Muscle of leg (tissue), 16 donors: ENCODE results near the gene NRTN. TPM values are rescaled to one million over a fixed set of nuclear protein-coding genes. Genes with fewer than 3 reads are reported as not detected.

ENCODE experiments used
- DNase-seq: peaks from one replicate; pipeline ENCODE4 v3.0.0; 2013
- H3K27ac ChIP-seq: one replicate; pipeline ENCODE4 v1.5.1; 2013; ENCODE audit warnings: mild to moderate bottlenecking, low read length, control low read depth
- H3K27me3 ChIP-seq: one replicate; pipeline ENCODE4 v1.6.1; 2013; ENCODE audit warnings: low read length; ENCODE audit not compliant: control insufficient read depth, insufficient read depth
- H3K36me3 ChIP-seq: one replicate; pipeline ENCODE4 v1.6.1; 2013; ENCODE audit warnings: low read length; ENCODE audit not compliant: control insufficient read depth, insufficient read depth
- H3K4me1 ChIP-seq: one replicate; pipeline ENCODE4 v1.6.1; 2013; ENCODE audit warnings: low read length; ENCODE audit not compliant: control insufficient read depth, insufficient read depth
- H3K4me3 ChIP-seq: one replicate; pipeline ENCODE4 v1.5.1; 2013; ENCODE audit warnings: low read length, control low read depth
- H3K9me3 ChIP-seq: replicated peaks from 2 replicates; pipeline ENCODE4 v1.6.1; 2013; ENCODE audit warnings: low read depth, low read length; ENCODE audit not compliant: control insufficient read depth
- WGBS: methylation state at CpG from one replicate; pipeline ENCODE4 v1.1.5; 2013; ENCODE audit warnings: missing lambda C conversion rate; ENCODE audit not compliant: insufficient coverage; 5-methylcytosine and 5-hydroxymethylcytosine counted together
- long read RNA-seq, 11 donors: transcript quantifications; one replicate each; lab custom pipeline, GENCODE V29; 2026
- polyA plus RNA-seq, 8 donors: library from polyadenylated mRNA; unstranded; fragments of 120-200 nt; gene quantifications; one replicate each; pipeline versions ENCODE4 v1.2.1 to v1.2.3, GENCODE V29; 2013; ENCODE audit warnings: inconsistent platforms in 1 of 8, low replicate concordance in 1 of 8; ENCODE audit not compliant: insufficient read length in 8 of 8, insufficient read depth in 1 of 8
- total RNA-seq: library from RNA; stranded (reverse); fragments of 120-200 nt; gene quantifications from one replicate; pipeline ENCODE4 v1.2.4, GENCODE V29; 2013

The NRTN gene
- total RNA-seq (0.44 TPM), polyA plus RNA-seq (1 to 10 TPM in 2 of 8 donors, under 1 TPM in 6; 0.17 to 1.5 (median 0.37) TPM)
- long read RNA-seq, donor 1: 0 reads
- long read RNA-seq, donor 2: 0 reads
- long read RNA-seq, donor 3: 0 reads
- long read RNA-seq, donor 4: 0 reads
- long read RNA-seq, donor 5: 0 reads
- long read RNA-seq, donor 6: 0 reads
- long read RNA-seq, donor 7: 0 reads
- long read RNA-seq, donor 8: 0 reads
- long read RNA-seq, donor 9: 0 reads
- long read RNA-seq, donor 10: 0 reads
- long read RNA-seq, donor 11: 0 reads

- Histone ChIP-seq H3K9me3 (no peaks in the 10 kb centered on the region), H3K4me1 (peaks cover 35% of the 10 kb centered on the region), H3K27me3 (peaks cover 47% of the 10 kb centered on the region), H3K36me3 (no peaks in the 10 kb centered on the region), H3K27ac (no peak within 1 kb of the TSS), H3K4me3 (peak within 1 kb of the TSS; percentile 34)
- DNase-seq: peak; percentile 39
- WGBS: under 1% methylated on average over 80 of the region's 107 CpGs
These were observed at the start of gene NRTN for GRCh38 chr19:5804516-5805461. Gene NRTN, plus strand, starts transcription at chr19:5805067. Its CDS starts 19,099 bp downstream, at chr19:5824166.

GRCh38 chr19:5762608-5763217, 42.2 kb upstream of the NRTN start:
- H3K27ac ChIP-seq: no peak overlapping the region
- no peak overlapping the region for H3K4me3 ChIP-seq
- 92% methylated on average over 2 of the region's 5 CpGs for WGBS
- DNase-seq: no peak
- no peaks in the 10 kb centered on the region for H3K36me3 ChIP-seq
- no peaks in the 10 kb centered on the region for H3K9me3 ChIP-seq
- no peaks in the 10 kb centered on the region for H3K4me1 ChIP-seq
- no peaks in the 10 kb centered on the region for H3K27me3 ChIP-seq

- Histone ChIP-seq H3K27me3 (no peaks in the 10 kb centered on the region), H3K4me1 (no peaks in the 10 kb centered on the region), H3K9me3 (no peaks in the 10 kb centered on the region), H3K4me3 (no peak overlapping the region), H3K27ac (no peak overlapping the region), H3K36me3 (no peaks in the 10 kb centered on the region)
- 96% methylated on average over 3 of the region's 3 CpGs for WGBS
- no peak for DNase-seq
These were observed 39.6 kb upstream of the NRTN start for GRCh38 chr19:5765220-5765619.

- H3K36me3 ChIP-seq: no peaks in the 10 kb centered on the region
- WGBS: 82% methylated on average over 3 of the region's 10 CpGs
- no peak for DNase-seq
- no peaks in the 10 kb centered on the region for H3K4me1 ChIP-seq
- H3K27ac ChIP-seq: no peak overlapping the region
- H3K27me3 ChIP-seq: no peaks in the 10 kb centered on the region
- H3K4me3 ChIP-seq: no peak overlapping the region
- H3K9me3 ChIP-seq: no peaks in the 10 kb centered on the region
These were observed 36.9 kb upstream of the NRTN start for GRCh38 chr19:5767949-5768348.

GRCh38 chr19:5772416-5772815, 32.5 kb upstream of the NRTN start:
- H3K4me3 ChIP-seq: no peak overlapping the region
- no peak for DNase-seq
- H3K9me3 ChIP-seq: no peaks in the 10 kb centered on the region
- no peaks in the 10 kb centered on the region for H3K27me3 ChIP-seq
- 89% methylated on average over 12 of the region's 19 CpGs for WGBS
- no peak overlapping the region for H3K27ac ChIP-seq
- no peaks in the 10 kb centered on the region for H3K36me3 ChIP-seq
- no peaks in the 10 kb centered on the region for H3K4me1 ChIP-seq

GRCh38 chr19:5773276-5773675, 31.6 kb upstream of the NRTN start:
- Histone ChIP-seq H3K4me3 (no peak overlapping the region), H3K27me3 (no peaks in the 10 kb centered on the region), H3K9me3 (no peaks in the 10 kb centered on the region), H3K4me1 (no peaks in the 10 kb centered on the region), H3K27ac (no peak overlapping the region), H3K36me3 (no peaks in the 10 kb centered on the region)
- WGBS: 93% methylated on average over 4 of the region's 5 CpGs
- DNase-seq: no peak

- Histone ChIP-seq H3K27ac (no peak overlapping the region), H3K9me3 (no peaks in the 10 kb centered on the region), H3K4me3 (no peak overlapping the region), H3K36me3 (no peaks in the 10 kb centered on the region), H3K27me3 (no peaks in the 10 kb centered on the region), H3K4me1 (no peaks in the 10 kb centered on the region)
- 89% methylated on average over 3 of the region's 8 CpGs for WGBS
- DNase-seq: no peak
These were observed 29.9 kb upstream of the NRTN start for GRCh38 chr19:5774921-5775320.

- no peaks in the 10 kb centered on the region for H3K36me3 ChIP-seq
- no peaks in the 10 kb centered on the region for H3K4me1 ChIP-seq
- no peaks in the 10 kb centered on the region for H3K9me3 ChIP-seq
- H3K27me3 ChIP-seq: no peaks in the 10 kb centered on the region
- no peak overlapping the region for H3K27ac ChIP-seq
- 64% methylated on average over 15 of the region's 17 CpGs for WGBS
- H3K4me3 ChIP-seq: no peak overlapping the region
- no peak for DNase-seq
These were observed 29.1 kb upstream of the NRTN start for GRCh38 chr19:5775668-5776309.

- peaks cover 8% of the 10 kb centered on the region for H3K36me3 ChIP-seq
- no peaks in the 10 kb centered on the region for H3K27me3 ChIP-seq
- no peaks in the 10 kb centered on the region for H3K9me3 ChIP-seq
- DNase-seq: no peak
- H3K27ac ChIP-seq: no peak overlapping the region
- 56% methylated on average over 13 of the region's 17 CpGs for WGBS
- H3K4me1 ChIP-seq: no peaks in the 10 kb centered on the region
- H3K4me3 ChIP-seq: no peak overlapping the region
These were observed 26.5 kb upstream of the NRTN start for GRCh38 chr19:5778402-5778801.
